SK-N-MC (cell line): Measurements from ENCODE around the gene UBXN6.

Source experiments
- DNase-seq: peaks from one replicate; pipeline ENCODE4 v3.0.0-alpha.2; 2011; ENCODE audit warnings: low read depth, low spot score
- H3K27ac ChIP-seq: fragments of 200-600 bp; sonication (generic); 2 replicates; pipeline ENCODE4 v1.5.1; 2016; ENCODE audit warnings: mixed run types
- H3K36me3 ChIP-seq: fragments of 200-600 bp; sonication (generic); 2 replicates; pipeline ENCODE4 v1.6.1; 2017; ENCODE audit warnings: antibody characterized with exemption, low read length, mixed read lengths; ENCODE audit not compliant: insufficient read depth
- H3K4me3 ChIP-seq: fragments of 200-600 bp; sonication (generic); 2 replicates; pipeline ENCODE4 v1.5.1; 2016
- H3K9ac ChIP-seq: fragments of 200-600 bp; sonication (generic); 2 replicates; pipeline ENCODE4 v1.8.0; 2017; ENCODE audit warnings: mixed run types, mixed read lengths; ENCODE audit not compliant: insufficient read length
- H3K9me3 ChIP-seq: fragments of 200-600 bp; sonication (generic); 2 replicates; pipeline ENCODE4 v1.6.1; 2017; ENCODE audit warnings: low read depth, mild to moderate bottlenecking, antibody characterized with exemption, low read length, moderate library complexity, mixed read lengths
- EZH2 ChIP-seq: fragments of 200-600 bp; sonication (generic); IDR thresholded peaks from one replicate; pipeline ENCODE4 v1.6.1; 2017; ENCODE audit warnings: antibody characterized with exemption
- FOXP2 ChIP-seq: optimal IDR thresholded peaks from 2 replicates; pipeline ENCODE3; 2011; ENCODE audit warnings: mild to moderate bottlenecking, moderate library complexity; ENCODE audit not compliant: insufficient read depth; ENCODE audit errors: extremely low read length, control extremely low read depth
- POLR2AphosphoS5 ChIP-seq: IDR thresholded peaks from 2 replicates; pipeline ENCODE4 v1.6.1; 2012; ENCODE audit warnings: mild to moderate bottlenecking, low read depth, low read length, borderline replicate concordance

Gene UBXN6

DNA sequence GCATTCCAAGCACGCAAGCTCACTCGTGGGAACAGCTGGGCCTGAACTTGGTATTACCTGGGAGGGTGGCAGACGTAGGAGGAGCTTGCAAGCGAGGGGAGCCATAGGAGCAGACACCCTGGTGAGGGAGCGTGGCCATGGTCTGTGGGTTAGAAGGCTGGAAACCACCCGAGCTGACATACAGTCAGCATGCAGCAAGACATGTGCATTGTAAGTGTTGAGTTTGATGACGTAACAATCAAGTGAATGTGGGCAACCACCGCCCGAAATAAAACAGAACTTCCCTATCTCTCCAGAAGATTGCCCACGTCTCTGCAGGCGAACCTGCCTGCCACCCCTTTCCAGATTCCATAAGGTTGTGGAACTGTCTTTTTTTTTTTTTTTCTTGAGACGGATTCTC, 26.8 kb downstream of the UBXN6 start:
- no peak for TF ChIP-seq FOXP2
- TF ChIP-seq EZH2 = no peak
- TF ChIP-seq POLR2AphosphoS5 = no peak; the same call in 1 of the 2 replicates
- Histone ChIP-seq H3K9me3 (no peaks in the 10 kb centered on the region), H3K9ac (no peak overlapping the region), H3K27ac (no peak overlapping the region), H3K36me3 (peaks cover 74% of the 10 kb centered on the region), H3K4me3 (no peak overlapping the region)
- no peak for DNase-seq

- peaks cover 75% of the 10 kb centered on the region for H3K36me3 ChIP-seq
- H3K9ac ChIP-seq = no peak overlapping the region
- no peaks in the 10 kb centered on the region for H3K9me3 ChIP-seq
- TF ChIP-seq POLR2AphosphoS5 (no peak), FOXP2 (no peak), EZH2 (no peak)
- no peak overlapping the region for H3K4me3 ChIP-seq
- no peak overlapping the region for H3K27ac ChIP-seq
- no peak for DNase-seq
Measured at GRCh38 chr19:4429771-4430171, 27.8 kb downstream of the UBXN6 start.

DNA sequence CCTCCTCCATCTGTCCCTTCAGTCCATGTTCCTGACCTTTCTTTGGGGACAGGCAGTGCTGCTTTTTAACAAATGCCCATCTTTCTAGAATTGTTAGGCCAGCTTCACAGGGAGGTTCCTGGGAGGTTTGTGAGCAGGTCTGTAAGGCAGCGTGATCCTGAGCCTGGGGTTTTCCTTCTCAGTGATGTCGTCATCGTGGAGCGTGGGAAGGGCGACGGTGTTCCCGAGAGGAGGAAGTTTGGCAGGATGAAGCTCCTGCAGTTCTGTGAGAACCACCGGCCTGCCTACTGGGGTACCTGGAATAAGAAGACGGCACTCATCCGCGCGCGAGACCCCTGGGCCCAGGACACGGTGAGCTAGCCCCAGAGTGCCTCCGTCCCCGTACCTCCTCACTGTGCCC, 28.3 kb downstream of the UBXN6 start:
- H3K9ac ChIP-seq = no peak overlapping the region
- DNase-seq = no peak
- no peaks in the 10 kb centered on the region for H3K9me3 ChIP-seq
- peaks cover 75% of the 10 kb centered on the region for H3K36me3 ChIP-seq
- TF ChIP-seq POLR2AphosphoS5 = no peak
- no peak for TF ChIP-seq EZH2
- no peak for TF ChIP-seq FOXP2
- no peak overlapping the region for H3K4me3 ChIP-seq
- H3K27ac ChIP-seq = no peak overlapping the region

DNA sequence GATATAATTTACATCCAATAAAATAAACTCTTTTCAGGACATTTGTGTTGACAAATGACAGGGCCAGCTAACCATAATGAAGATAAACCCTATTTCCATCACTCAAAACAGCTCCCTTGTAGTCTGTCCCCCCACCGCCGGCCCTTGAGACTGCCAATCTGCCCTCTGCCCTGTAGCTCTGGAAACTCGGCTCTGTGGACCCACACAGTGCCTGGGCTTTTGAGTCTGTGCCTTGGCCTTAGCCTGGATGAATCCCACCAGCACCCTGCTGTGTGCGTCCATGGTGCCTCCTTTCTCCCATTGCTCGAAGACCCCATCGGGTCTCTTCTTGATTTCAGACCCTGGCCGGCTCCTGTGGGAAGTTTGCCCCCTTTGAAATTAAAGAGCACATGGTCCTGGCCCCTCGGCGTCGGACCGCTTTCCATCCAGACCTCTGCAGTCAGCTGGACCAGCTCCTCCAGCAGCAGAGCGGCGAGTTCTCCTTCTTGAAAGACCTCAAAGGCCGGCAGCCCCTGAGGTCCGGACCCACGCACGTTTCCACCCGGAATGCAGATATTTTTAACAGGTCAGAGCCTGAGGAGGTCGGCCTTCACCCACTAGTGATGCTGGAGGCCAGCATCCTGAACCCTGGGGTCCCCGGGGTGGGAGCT, 29.1 kb downstream of the UBXN6 start:
- no peak overlapping the region for H3K4me3 ChIP-seq
- DNase-seq = no peak
- TF ChIP-seq FOXP2 (no peak), EZH2 (no peak), POLR2AphosphoS5 (no peak)
- H3K9me3 ChIP-seq = no peaks in the 10 kb centered on the region
- no peak overlapping the region for H3K9ac ChIP-seq
- no peak overlapping the region for H3K27ac ChIP-seq
- peaks cover 75% of the 10 kb centered on the region for H3K36me3 ChIP-seq

- Histone ChIP-seq H3K36me3 (peaks cover 71% of the 10 kb centered on the region), H3K27ac (no peak overlapping the region), H3K9ac (no peak overlapping the region), H3K4me3 (no peak overlapping the region), H3K9me3 (no peaks in the 10 kb centered on the region)
- no peak for DNase-seq
- TF ChIP-seq EZH2 (no peak), POLR2AphosphoS5 (no peak), FOXP2 (no peak)
Measured at GRCh38 chr19:4425537-4425936, 32.1 kb downstream of the UBXN6 start.

DNA sequence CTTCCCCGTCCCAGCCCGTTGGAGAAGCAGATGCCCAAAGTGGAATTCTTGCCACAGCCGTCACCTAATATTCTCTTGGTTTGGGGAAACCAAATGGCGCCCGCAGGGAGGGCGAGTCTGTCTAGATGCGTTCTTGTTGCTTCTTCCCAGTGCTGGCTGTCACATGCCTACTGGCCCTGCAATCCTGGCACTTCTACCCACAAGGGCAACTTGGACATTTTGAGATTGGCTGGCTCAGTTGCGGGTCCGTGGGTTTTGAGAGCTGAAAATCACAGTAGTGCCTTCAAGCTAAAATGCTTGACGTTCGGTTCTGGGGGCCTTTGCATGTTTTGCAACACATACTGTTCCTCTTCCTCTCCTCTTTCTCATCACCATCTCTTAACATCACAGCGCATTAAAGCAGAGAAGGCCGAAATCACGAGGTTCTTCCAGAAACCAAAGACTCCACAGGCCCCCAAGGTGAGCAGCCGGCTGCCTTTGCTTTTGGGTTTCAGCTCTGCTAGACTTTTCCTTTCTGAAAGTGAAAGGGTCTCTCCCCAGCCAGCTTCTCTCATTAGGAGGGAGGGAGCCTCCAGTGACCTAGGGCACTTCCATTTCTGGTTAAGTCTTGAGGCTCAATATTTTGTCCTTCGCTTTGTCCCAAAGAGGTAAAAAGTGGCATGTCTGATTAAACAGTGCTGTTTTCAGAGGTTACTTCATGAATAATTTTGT, 34.0 kb downstream of the UBXN6 start:
- no peaks in the 10 kb centered on the region for H3K9me3 ChIP-seq
- no peak overlapping the region for H3K27ac ChIP-seq
- TF ChIP-seq EZH2 (no peak), FOXP2 (no peak), POLR2AphosphoS5 (no peak)
- no peak overlapping the region for H3K4me3 ChIP-seq
- DNase-seq = no peak
- H3K9ac ChIP-seq = no peak overlapping the region
- peaks cover 63% of the 10 kb centered on the region for H3K36me3 ChIP-seq

- Histone ChIP-seq H3K27ac (no peak overlapping the region), H3K9ac (no peak overlapping the region), H3K4me3 (no peak overlapping the region), H3K36me3 (peaks cover 63% of the 10 kb centered on the region), H3K9me3 (no peaks in the 10 kb centered on the region)
- TF ChIP-seq EZH2 (no peak), FOXP2 (no peak), POLR2AphosphoS5 (no peak)
- no peak for DNase-seq
Measured at GRCh38 chr19:4416268-4416667, 41.3 kb downstream of the UBXN6 start.

- no peak for DNase-seq
Measured at GRCh38 chr19:4415352-4415751, 42.2 kb downstream of the UBXN6 start.

More at GRCh38 chr19:4415352-4415751, 42.2 kb downstream of the UBXN6 start:
- Histone ChIP-seq H3K4me3 (no peak overlapping the region), H3K27ac (0 out of 2 replicates have a peak overlapping the region, but pooled peaks have one; percentile 30), H3K9ac (no peak overlapping the region), H3K36me3 (peaks cover 63% of the 10 kb centered on the region), H3K9me3 (no peaks in the 10 kb centered on the region)
- TF ChIP-seq FOXP2 (no peak), POLR2AphosphoS5 (no peak), EZH2 (no peak)
